HT-29 (cell line): ENCODE data around the gene TCF4. TPM values are rescaled to one million over a fixed set of nuclear protein-coding genes. Genes with fewer than 3 reads are reported as not detected.

ENCODE experiments used
- DNase-seq: peaks from one replicate; pipeline ENCODE4 v3.0.0-alpha.2; 2015; ENCODE audit warnings: low spot score
- total RNA-seq: library from RNA; depleted of rRNA; stranded (reverse); fragments of >200 nt; shearing (Covaris generic); gene quantifications from 2 replicates; pipeline ENCODE4 v1.2.3, GENCODE V29; 2014

The TCF4 gene
- total RNA-seq, 1 experiment from 2014 or later: 0.58 TPM

DNA sequence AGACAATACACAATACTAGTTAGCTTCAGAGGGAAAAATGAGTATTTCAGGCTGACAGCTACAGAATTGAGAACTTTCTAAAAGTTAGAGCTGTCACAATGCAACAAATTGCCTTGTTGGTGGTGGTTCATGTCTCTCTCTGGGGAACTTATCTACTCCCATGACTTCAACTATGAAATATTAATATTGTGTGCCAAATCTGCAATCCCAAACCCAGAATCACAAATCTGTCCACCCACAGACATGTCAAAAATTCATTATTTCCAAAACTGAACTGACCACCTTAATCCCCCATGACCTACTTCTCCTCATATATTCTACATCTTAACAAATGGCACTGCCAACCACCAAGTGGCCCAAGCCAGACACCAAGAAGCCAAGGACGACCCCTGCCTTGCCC lies 143.5 kb downstream of the TCF4 start:
- DNase-seq: no peak

DNA sequence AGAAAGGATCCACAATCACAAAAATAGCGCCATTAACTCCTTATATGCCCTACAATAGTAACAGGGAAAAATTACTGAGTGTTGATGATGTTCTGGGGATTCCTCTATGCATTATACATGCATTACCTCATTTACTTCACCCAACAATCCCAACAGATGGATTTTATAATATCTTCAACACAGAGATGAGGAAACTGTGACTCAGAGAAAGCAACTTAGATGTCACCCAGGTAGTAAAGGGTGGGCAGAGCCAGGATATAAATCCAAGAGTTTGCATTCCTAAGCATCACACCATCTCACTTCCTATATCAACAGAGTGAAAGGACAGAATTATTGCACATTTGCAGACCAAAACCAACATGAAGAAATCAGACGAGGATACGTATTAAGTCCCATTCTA lies 144.2 kb downstream of the TCF4 start:
- DNase-seq: no peak

DNA sequence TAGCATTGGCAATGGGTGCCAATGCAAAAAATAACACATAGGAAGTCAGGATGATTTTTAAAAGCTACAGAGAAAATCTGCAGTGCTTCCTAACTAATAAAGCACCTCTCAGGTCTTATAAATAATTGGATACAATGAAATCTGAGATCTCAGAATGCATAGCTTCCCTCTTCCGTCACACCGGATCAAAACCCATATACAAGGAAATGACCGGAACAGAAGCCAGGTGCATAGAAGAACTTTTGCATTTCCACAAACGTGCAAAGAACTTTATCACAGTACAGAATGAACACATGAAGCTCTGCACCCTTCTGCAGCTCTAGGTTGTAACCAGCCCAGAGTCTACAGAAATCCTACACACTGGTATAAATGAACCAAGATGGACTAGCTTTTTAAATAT lies 145.4 kb downstream of the TCF4 start:
- no peak for DNase-seq

DNA sequence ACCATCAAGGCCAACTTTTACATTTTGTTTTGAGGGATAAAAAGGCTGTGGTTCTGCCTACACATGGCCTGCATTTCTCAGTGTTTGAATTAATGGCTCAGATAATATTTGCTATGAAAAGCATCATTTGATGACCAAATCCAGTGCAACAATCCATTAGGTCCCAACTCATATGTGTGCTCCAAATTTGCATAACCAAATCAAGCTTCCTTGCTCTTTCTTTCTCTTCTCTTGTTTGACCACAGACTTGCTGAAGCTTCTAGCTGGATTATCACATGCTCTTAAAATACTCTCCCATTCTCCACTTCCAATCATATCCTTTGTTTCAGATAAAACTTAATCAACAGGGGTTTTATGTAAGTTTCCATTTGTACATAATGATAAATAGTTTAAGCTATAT lies 147.0 kb downstream of the TCF4 start:
- no peak for DNase-seq

DNA sequence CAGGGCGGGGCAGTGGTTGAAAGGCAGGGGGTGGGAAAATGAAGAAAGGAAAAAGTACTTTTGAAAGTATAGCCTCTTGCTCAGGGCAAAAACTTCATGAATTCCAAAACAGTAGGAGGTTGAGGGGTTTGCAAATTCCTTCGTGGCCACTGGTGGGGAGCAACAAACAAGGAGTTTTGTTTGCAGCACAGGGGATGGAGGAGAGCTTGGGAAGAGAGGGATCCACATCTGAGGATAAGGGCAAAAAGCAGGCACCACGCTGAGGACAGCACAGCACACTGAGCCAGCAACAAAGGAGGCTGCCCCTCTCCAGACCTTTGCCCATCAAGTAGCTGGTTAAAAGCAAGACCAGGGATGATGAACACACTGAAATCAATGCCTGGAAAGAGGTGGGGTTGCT lies 148.9 kb downstream of the TCF4 start:
- DNase-seq: no peak

DNA sequence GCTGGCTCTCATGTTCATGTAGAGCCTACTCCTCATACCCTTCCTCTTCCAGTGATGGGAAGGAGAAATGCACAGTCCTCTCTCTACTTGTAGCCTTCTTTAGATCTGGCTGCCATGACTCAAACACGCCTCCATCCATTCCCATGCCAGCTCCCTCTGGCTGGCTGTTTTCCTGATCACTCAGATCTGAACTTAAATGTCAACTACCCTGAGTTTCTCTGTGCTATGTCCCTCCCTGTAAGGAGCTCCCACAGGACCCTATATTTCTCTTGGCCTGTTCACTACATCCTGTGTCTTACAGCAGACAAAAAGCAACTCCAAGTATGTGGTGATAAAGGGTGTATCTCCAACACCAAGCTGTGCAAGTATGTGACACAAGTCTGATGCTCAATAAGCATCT lies 152.4 kb downstream of the TCF4 start:
- DNase-seq: no peak

DNA sequence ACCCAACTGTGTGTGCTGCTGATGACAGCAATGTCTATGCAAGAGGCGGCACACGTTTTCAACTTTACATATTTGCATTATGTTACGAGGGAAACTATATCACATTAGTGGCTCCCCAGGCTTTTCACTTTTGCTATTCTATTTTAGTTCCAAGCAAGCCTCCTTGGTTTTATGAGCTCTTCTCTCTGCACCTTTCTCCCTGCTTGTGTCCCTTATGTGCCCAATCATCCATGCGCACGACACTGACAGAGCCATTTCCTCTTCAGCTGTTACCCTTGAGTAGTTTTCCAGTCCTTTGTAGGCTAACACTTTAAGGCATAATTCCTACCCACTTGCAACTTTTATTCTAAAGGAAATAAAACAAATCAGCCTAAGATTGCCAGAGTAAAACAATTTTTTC lies 154.3 kb downstream of the TCF4 start:
- no peak for DNase-seq

DNA sequence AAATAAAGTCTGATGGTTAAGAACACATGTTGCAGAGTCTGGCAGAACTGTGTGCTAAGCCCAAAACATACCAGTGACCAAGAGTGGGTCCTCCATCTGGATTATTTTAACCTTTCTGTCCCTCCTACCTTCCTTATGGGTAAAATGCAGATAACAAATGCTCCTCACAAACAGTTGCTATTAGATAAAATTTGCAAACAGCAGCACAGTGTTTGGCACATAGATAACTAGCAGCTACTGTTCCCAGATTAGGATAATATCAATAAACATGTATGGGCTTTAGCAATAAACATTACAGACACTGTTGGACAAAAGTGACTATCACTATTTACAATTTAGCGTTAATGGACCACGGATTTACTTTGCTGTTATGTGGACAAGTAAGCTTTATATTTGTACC lies 154.9 kb downstream of the TCF4 start:
- DNase-seq: no peak

DNA sequence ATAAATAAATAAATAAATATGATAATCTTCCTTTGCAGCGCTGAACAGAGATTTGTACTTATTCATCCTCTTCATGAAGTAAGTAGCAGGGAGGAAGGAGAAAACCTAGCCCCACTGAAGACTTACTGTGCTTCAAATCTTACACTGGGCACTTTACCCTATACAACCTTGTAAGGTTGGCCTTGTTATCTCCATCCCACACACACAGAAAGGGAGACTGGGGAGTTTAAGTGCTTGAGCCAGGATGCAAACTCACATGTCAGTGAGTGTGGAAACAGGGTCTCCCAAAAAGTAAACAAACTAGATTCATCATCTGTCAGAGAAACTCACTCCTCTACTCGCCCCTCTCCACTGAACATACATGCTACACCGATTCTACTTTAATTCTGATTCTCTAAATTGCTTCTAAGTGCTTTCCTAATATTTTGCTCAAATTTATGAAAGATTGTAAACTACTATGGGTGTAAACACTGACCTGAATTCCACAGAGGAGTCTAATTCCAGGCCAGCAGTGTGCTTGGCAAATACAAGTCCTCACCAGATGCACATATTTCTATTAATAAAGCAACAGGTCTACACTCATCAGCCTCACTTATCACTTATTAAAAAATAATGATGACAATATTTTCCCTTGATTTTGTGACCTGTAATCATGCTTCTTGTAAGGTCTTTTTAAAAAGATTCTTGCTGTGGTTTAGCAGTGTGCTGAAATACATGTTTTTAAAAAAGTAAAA lies 155.5 kb downstream of the TCF4 start:
- DNase-seq: no peak

DNA sequence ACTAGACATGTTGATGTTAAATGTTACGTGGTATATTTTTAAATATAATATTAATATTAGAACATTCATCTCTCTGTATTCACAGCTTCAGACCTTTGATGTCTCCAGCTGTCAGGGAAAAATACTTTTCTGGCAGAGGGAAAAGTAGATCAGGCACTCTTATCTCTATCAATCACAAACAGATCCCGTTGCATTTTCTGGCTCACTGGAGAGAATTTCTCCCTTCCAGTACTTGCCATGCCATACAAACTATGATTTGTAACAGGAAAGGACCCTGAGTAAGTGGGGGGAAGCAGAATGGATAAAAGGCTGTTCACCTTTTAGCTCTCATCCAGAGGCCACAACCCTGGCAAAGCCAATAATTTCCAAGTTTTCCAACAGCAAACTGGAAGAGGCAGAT lies 158.0 kb downstream of the TCF4 start:
- DNase-seq: no peak

DNA sequence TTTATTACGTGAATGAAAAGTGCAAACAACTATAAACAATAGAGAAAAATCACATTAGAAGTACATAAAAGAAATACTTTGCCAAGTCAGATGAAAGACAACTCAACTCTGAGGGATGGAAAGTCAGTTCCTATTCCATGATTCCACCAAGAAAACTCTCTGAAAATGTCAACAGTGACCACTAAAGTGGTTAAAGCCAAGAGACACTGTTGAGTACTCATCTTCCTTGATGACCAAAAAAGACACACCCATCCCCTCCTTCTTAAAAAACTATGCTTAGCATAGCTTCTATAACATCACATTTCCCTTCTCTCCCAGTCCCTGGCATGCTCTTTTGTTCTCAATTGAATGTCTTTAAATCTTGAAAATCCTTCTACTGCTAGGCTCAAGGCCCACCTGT lies 160.0 kb downstream of the TCF4 start:
- DNase-seq: no peak

DNA sequence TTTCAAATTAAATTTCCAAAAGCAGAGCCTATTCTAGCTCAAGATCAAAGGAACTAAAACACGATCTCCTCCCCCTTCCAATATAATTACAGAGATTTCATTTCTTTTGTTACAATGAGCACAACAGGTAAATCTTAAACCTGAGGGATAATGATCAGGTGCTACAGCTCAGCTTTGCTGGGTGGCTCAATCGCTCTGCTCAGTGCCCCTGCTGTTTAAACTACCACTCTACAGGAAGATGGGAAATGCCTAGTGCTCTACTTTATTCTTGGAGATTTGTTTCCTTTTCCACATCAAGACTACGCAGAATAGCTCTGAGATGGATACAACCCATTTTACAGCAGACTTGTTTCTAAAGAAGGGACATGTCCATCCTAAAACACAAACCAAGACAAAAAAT lies 162.3 kb downstream of the TCF4 start:
- no peak for DNase-seq

DNA sequence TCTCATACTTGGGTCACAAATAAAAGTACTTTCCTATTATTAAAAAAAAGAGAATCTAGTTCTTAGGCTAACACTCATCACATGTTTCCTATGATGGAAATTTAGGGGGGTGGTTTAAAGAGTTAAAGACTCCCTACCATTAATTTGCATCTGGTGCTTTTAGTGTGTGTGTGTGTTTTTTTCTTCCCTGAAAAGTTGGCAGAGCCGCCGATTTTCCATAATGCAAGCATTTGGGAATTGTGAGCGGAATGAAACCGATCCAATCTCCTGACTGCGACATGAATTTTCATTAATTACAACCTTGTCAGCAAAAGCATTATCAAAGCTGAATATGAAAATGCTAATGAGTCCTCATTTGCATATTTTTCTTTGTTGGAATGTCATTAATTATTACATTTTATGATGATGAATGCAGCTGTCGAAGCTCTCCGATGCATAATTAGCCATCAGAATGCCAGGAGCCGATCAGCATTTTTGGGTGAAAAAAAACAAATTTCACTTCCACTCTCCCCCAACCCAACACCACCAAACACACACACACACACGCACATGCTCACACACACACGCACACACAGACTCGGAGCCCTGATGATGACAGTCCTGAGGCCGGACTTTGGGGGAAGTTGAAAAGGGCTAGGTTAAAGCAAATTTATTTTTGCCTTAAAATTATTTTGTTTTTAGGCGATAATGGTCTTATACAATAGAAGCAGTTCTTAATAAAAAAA lies 165.4 kb downstream of the TCF4 start:
- no peak for DNase-seq

DNA sequence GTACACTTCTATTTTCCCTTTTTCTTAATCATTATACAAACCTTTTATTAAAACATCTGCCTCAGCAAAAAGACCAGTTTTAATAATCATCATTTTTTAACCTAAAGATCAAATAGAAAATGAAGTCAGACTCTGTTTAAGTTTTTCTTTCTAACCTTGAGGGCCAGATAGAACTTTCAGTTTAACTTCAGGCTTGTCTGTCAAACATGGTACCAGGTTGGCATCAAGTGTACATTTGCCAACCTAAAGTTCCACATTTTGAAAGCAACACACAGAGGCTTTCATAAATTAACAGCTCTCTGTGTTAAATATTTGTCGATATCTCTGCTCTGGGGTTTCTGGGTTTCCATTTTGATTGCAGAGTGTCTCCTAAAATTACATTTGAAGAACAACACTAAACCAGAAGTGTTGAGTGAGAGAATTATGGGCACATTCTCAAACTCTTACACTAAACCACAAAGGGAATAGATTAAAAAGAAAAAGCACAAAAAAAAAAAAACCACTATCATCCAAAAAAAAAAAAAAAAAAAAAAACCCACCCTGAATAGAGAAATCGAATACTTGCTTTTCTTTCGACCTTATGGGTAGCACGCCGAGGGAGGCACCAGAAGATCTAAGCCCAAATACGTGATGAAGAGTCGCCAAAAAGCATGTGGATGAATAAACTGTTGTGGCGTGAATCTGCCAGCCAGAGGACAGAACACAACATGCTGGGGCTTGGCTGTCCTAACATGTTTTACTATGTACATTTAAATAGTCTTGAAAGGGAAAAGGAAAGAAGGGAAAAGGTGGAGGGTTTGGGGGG lies 166.2 kb downstream of the TCF4 start:
- DNase-seq: no peak

DNA sequence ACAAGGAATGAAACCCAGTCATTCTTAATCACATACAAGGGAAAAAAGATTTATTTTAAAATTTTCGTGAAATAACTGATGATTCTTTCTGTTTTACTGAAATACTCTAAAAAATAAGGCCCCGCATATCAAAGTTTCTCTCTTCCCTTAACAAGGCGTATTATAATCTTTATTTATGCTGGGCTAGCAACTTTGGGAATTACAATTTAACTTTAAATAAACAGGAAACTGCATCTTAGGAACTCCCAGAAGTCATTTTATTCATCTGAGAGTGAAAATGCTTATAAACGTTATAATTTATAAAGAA lies 166.7 kb downstream of the TCF4 start:
- DNase-seq: no peak

DNA sequence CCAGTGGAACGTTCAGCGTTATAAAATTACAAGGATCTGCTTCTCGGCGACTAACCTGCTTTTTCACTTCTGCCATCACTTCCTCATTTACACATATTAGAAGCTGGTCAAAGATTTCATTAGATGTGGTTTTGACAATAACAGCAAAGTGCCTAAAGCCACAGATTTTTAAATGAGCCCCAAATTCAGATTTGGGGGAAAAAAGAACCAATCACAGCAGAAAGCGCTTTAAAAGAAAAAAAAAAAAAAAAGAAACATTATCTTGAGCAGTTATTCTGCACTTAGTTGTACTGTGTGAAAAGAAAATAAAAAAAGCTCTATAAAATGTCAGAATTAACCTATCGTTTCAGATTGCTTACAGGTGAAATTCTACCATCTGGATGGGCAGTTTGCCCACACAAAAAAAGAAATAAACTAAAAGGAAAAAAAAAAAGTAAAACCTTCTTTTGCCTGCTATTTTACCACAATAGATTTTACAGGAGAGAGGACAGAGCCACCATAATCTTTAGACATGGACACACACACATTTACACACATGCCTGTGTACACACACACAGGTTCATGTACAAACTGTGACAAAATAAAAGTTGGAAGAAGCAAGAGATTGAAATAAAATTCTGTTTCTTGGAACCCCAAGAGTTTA lies 167.2 kb downstream of the TCF4 start:
- no peak for DNase-seq

DNA sequence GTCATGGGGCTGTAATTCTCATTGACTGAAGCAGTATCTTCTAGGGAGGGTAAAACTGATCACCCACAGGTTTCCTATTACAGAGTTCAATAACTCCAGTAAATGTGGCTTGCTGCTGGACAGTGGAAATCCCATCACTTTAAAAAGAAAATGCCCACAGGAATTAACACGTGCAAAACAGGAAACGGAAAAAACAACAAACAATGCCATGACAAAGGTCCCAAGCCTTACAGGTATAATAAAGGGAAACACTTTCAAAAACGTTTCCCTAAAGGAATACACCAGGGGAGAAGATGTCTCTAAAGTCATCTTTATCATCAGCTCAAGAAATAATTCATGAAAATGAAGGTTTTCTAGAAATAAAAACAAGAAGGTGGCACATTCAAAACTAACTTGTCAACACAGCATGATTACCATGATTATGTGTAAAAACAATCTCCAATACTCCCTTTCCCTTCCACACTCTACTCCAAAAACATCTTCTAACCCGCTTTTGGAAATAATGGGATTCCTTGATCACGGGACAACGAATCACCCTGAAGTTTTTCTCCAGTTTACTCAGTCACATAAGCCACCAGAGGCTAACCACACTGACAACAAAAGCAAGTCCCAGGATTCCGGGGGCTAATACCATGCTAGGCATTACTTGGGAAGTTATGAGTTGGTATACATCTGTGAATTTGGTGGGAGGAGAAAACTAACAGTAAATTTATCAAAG lies 167.9 kb downstream of the TCF4 start:
- no peak for DNase-seq

DNA sequence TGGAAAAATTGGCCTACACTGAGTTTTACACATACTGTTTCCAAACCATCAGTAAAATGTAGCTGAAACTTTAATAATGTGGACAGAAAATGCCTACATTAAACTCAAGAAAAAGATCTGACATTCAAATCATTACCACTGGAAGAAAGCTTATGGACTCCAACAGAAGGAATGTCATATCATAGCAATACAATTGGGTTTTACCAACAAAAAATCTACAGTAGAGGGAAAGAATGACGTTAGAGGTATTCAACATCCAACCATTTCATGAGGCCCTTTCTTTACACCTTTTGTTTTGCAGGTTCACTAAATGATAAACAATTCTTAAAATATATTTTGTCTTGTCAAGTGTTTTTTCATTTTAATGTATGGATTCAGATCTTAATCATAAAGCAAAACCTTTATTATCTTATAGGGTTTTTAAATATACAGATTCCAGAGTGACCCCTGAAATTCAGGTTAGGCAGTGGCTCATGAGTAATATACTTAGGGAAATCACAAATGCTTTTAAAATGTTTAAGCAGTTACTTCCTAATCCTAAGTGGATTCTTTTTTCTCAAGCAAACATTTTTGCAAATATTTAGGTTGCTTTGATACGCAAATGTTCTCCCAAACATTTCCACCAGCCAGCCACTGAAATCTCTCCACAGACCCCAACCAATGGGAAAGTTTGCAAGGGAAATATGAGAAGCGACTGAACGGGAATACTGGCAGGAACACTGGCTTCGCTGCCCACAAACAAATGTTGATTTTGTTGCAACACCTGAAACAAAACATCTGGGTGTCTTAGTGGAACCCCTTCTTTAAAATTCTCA lies 168.7 kb downstream of the TCF4 start:
- DNase-seq: no peak

DNA sequence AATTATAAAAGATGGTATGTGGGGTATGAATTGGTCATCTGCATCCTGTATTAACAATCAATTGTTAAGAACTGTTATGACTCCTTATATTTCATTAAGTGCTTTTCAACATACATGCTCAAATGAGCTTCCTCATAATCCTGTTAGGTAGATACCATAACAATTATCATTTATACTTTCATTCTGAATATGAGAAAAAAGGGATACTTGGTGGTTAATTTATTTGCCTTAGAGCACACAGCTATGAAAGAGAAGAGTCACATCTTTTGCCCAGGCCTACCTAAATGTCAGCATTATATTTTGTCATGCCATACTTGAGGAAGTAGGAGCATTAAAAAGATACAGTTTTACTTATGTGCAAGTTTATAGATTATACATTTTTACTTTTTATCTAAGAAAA lies 169.6 kb downstream of the TCF4 start:
- DNase-seq: no peak

DNA sequence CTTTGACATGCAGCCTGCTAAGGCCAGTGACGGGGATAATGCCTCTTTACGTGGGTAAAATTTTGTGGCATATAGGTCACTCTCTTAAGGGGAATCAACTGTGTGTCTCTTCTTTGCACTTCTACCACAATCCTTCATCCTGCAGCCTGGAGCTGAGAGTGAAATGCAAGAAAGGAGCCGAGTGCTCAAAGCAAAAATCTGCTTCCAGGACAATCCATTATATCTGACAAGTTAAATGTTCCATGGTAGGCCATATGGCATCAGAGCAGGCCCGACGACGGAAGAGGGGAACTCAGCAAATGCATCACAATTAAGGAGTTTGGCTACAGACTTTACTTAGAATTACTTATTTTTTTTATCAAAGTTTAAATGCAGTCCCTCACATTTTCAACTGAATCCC lies 171.2 kb downstream of the TCF4 start:
- no peak for DNase-seq
